HG03460 (cell line): ENCODE data around the gene ADH1A.
"Not testable (repeated sequence)": the region's sequence is repeated elsewhere in the genome, so short reads cannot be mapped to it uniquely, and the experiment has no call there.

ENCODE experiments used
- ATAC-seq: cut with Tn5 transposase; IDR thresholded peaks from one replicate; pipeline ENCODE4 v1.9.1; 2021; ENCODE audit not compliant: unreplicated experiment

The ADH1A gene

DNA sequence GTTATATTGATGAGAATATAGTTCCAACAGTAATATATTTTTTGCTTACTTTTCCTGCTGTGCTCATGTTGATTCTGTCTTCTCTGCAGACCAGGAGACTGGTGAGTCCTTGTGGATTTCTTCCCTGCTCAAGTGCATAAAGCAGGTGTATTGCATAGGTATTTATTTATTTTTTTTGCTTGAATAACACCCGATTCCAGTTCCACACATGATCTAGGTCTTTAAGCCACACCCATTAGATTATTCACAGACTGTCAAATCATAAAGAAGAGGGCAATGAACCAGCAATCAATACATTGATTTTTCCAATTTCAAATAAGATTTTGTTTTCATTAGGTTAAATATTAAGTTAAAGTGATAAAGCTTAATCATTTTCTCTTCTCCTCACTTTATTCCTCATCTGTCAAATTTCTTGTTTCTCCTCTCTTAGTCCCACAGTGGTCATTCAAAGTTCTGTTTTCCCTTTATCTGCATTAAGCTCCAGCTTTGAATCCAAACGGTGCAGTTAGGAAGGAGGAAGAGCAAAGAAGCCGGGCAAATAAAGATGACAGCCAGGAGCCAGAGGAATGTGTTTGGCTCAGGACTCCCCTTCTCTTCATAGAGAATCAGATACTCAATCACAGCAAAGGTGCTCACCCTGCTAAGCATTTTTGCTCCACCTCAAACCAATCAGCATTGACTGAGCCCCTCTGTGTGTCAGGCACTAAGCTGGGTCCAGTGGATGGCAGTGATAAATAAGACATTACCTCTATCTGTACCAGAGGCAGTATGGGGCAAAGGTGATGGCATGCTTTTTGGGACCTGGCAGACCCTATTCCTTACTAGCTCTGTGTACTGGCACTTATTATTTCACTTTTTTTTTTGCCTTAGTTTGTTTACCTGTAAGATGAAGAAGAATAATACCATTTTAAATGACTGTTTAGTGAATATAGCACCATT is at the start of gene ADH1A:
ADH1A (minus strand) TSS at position 138 of the 939 bp plus-strand sequence; CDS start at position 67, 71 bp downstream.
- no peak for ATAC-seq

- ATAC-seq = no peak
Measured at GRCh38 chr4:99339172-99339571, 48.4 kb upstream of the ADH1A start.

DNA sequence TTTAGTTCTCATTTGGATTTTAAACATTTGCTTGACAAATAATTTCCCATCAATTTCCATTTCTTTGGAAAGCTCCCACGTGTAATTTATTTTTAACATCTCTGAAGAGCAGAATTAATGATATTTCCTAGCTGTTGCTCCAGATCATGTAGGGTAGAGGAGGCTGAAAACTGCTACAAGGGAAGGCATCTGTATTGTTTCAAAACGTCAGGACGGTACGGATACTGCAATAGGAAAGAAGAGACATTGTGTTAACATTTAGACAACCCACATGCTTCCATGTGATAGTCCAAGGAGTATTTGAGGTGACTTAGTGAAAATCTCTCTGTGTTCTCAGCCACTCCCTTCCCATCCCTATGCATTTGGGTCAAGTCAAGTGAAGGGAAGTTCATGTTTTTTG is 45.8 kb upstream of the ADH1A start:
- no peak for ATAC-seq

GRCh38 chr4:99334880-99335279 is 44.1 kb upstream of the ADH1A start:
- no peak for ATAC-seq

- no peak for ATAC-seq
Measured at GRCh38 chr4:99330648-99331047, 39.9 kb upstream of the ADH1A start.

GRCh38 chr4:99329876-99330275 is 39.1 kb upstream of the ADH1A start:
- no peak for ATAC-seq

DNA sequence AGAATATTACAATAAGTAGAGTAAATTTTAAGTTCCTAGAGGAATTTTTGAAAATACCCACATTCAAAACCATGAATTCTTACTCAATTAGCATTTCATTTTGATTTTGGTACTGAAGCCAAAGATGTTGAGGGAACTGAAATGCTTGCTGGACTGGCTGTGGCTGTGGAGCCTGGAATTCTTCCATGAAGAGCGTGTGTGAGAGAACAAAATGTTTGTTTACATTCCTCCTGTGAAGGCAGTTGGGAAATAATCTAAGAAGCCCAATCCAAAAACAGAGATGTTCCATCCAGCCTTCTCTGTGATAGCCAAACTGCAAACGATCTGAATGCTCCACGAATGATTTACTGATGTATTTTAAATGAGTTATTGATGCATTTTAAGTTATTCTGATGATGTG is 34.2 kb upstream of the ADH1A start:
- no peak for ATAC-seq

GRCh38 chr4:99324361-99324760 is 33.6 kb upstream of the ADH1A start:
- ATAC-seq = no peak

- ATAC-seq = no peak
Measured at GRCh38 chr4:99323756-99324155, 33.0 kb upstream of the ADH1A start.

GRCh38 chr4:99321241-99322191 is 30.7 kb upstream of the ADH1A start, which contains the start of gene ADH1B:
Gene ADH1B, minus strand, starts transcription at chr4:99321401. Its CDS starts 70 bp downstream, at chr4:99321331.
- no peak for ATAC-seq

GRCh38 chr4:99317811-99318210 is 27.0 kb upstream of the ADH1A start:
- ATAC-seq = not testable (repeated sequence)

DNA sequence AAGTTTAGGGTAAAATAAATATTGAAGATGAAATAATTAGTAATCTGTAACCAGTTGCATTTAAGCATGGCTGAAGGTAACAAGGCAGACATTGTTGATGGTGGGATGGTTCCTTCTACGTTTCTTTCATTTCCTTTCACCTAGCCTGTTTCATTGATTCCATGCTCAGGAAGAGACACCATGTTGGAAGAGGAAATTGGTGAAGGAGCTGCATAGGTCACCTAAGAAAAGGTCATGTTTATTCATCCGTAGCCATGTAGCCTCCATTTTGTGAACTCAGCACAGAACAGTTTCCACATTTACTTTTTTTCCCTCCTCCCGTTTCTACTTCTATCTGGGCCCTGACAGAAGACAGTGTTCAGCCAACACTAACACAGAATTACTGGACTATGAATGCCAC is 26.6 kb upstream of the ADH1A start:
- no peak for ATAC-seq

- no peak for ATAC-seq
Measured at GRCh38 chr4:99315839-99316238, 25.1 kb upstream of the ADH1A start.

GRCh38 chr4:99314211-99314610 is 23.4 kb upstream of the ADH1A start:
- ATAC-seq = no peak

GRCh38 chr4:99310389-99310788 is 19.6 kb upstream of the ADH1A start:
- no peak for ATAC-seq

DNA sequence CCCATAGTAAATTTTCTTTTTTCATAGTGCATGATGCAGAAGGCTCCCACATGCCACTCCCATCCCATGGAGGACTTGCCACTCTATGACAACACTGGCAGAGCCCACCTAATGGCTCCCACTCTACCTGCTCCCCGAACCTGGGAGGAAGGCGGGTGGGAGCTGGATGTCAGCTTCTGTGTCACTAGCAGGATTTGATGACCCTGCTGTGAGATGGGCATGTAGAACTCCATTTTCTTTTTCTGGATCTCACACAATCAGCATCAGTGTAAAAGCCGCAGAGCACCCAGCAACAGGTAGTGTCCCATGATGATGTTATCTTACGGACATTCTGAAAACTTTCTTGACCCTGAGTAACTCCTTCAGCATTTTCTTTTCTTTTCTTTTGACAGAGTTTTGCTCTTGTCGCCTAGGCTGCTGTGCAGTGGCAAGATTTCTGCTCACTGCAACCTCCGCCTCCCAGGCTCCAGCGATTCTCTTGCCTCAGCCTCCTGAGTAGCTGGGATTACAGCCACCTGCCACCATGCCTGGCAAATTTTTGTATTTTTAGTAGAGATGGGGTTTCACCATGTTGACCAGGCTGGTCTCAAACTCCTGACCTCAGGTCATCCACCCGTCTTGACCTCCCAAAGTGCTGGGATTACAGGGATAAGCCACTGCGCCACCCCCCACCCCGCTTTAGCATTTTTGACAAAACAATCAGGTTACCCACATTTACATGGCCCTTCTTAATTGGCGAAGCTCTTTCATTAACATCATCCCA is 15.0 kb upstream of the ADH1A start:
- no peak for ATAC-seq

GRCh38 chr4:99301376-99302164 is 10.8 kb upstream of the ADH1A start:
- no peak for ATAC-seq

GRCh38 chr4:99300934-99301333 is 10.1 kb upstream of the ADH1A start:
- ATAC-seq = no peak

DNA sequence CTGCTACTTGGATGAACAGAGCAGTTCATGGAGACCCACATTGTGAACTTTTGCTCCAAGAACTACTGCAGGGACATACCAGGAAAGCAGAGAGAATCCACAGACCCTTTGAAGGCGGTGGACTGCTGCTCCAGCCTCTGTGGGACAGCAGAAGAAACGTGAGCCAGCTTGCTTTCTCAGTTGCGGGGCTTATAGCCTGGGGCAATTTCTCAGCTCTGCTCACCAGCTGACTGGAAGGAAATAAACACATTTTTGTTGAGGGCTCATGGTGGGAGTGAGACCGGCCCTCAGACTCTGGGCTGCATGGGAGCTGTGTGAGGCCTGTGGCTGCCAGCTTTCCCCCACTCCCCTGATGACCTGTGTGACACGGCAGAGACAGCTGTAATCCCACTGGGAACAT is 2.6 kb upstream of the ADH1A start:
- no peak for ATAC-seq

GRCh38 chr4:99285387-99285786 is 5.4 kb downstream of the ADH1A start:
- ATAC-seq = no peak
